Measurements from ENCODE around the gene PCSK6. TPM values are rescaled to one million over a fixed set of nuclear protein-coding genes. Genes with fewer than 3 reads are reported as not detected.

PCSK6 gene
- total RNA-seq, 2 experiments from 2014 or later, result 0.28 TPM; not detected in 1

- Mint-ChIP-seq H3K27ac (no peak overlapping the region), H3K36me3 (ENCODE audit: low read depth) (no peaks in the 10 kb centered on the region), H3K4me1 (ENCODE audit: low read depth) (no peaks in the 10 kb centered on the region), H3K4me3 (no peak overlapping the region), H3K27me3 (peaks cover 72% of the 10 kb centered on the region), H3K9me3 (no peaks in the 10 kb centered on the region)
- intact Hi-C loops (cut with DNase I, micrococcal nuclease), result no loop called here
- no peak for ATAC-seq (ENCODE audit: poor library complexity)
- Histone ChIP-seq H3K4me1 (ENCODE audit: insufficient read depth, low read length) (no peaks in the 10 kb centered on the region), H3K36me3 (ENCODE audit: insufficient read depth, low read length) (no peaks in the 10 kb centered on the region), H3K9me3 (ENCODE audit: control insufficient read depth in 1 of 2, insufficient read depth in 1 of 2, low read length in 2 of 2) (peaks cover 0 to 7% of the 10 kb centered on the region in 2 experiments), H3K27ac (ENCODE audit: low read depth in 1 of 2, low read length in 2 of 2) (no peak overlapping the region), H3K4me3 (ENCODE audit: low read length) (no peak overlapping the region), H3K27me3 (ENCODE audit: control insufficient read depth in 1 of 2, insufficient read depth in 2 of 2, low read length in 2 of 2) (peaks cover 33 to 37% of the 10 kb centered on the region in 2 experiments)
- no peak for DNase-seq
- TF ChIP-seq CTCF (IDR thresholded peaks at IDR 0.05), result no peak
- POLR2A ChIA-PET, result no interaction called here
- CTCF ChIA-PET, result no interaction called here
Observed at GRCh38 chr15:101492766-101493692, 3.5 kb upstream of the PCSK6 start.

- ChIA-PET CTCF (no interaction called here), POLR2A (no interaction called here)
- Histone ChIP-seq H3K4me1 (ENCODE audit: insufficient read depth, low read length) (no peaks in the 10 kb centered on the region), H3K4me3 (ENCODE audit: low read length) (no peak overlapping the region), H3K36me3 (ENCODE audit: insufficient read depth, low read length) (no peaks in the 10 kb centered on the region), H3K27ac (ENCODE audit: low read depth in 1 of 2, low read length in 2 of 2) (no peak overlapping the region), H3K27me3 (ENCODE audit: control insufficient read depth in 1 of 2, insufficient read depth in 2 of 2, low read length in 2 of 2) (peaks cover 37 to 39% of the 10 kb centered on the region in 2 experiments), H3K9me3 (ENCODE audit: control insufficient read depth in 1 of 2, insufficient read depth in 1 of 2, low read length in 2 of 2) (peaks cover 0 to 7% of the 10 kb centered on the region in 2 experiments)
- Mint-ChIP-seq H3K27ac (no peak overlapping the region), H3K27me3 (peaks cover 72% of the 10 kb centered on the region), H3K36me3 (ENCODE audit: low read depth) (no peaks in the 10 kb centered on the region), H3K9me3 (no peaks in the 10 kb centered on the region), H3K4me3 (no peak overlapping the region), H3K4me1 (ENCODE audit: low read depth) (no peaks in the 10 kb centered on the region)
- DNase-seq (no peak), ATAC-seq (ENCODE audit: poor library complexity) (no peak)
- TF ChIP-seq CTCF (IDR thresholded peaks at IDR 0.05), result no peak
- intact Hi-C loops (cut with DNase I, micrococcal nuclease), result no loop called here
Observed at GRCh38 chr15:101491734-101492640, 2.5 kb upstream of the PCSK6 start.

- Histone ChIP-seq H3K36me3 (ENCODE audit: insufficient read depth, low read length) (no peaks in the 10 kb centered on the region), H3K27me3 (ENCODE audit: control insufficient read depth in 1 of 2, insufficient read depth in 2 of 2, low read length in 2 of 2) (peaks cover 35 to 39% of the 10 kb centered on the region in 2 experiments), H3K27ac (ENCODE audit: low read depth in 1 of 2, low read length in 2 of 2) (no peak overlapping the region), H3K4me1 (ENCODE audit: insufficient read depth, low read length) (no peaks in the 10 kb centered on the region), H3K9me3 (ENCODE audit: control insufficient read depth in 1 of 2, insufficient read depth in 1 of 2, low read length in 2 of 2) (peaks cover 0 to 7% of the 10 kb centered on the region in 2 experiments), H3K4me3 (ENCODE audit: low read length) (no peak overlapping the region)
- no peaks in the 10 kb centered on the region for H3K36me3 Mint-ChIP-seq (ENCODE audit: low read depth)
- H3K27me3 Mint-ChIP-seq, result peaks cover 72% of the 10 kb centered on the region
- CTCF ChIA-PET, result no interaction called here
- DNase-seq (no peak), ATAC-seq (ENCODE audit: poor library complexity) (no peak)
- no peak overlapping the region for H3K27ac Mint-ChIP-seq
- H3K4me1 Mint-ChIP-seq (ENCODE audit: low read depth), result no peaks in the 10 kb centered on the region
- POLR2A ChIA-PET, result no interaction called here
- no peaks in the 10 kb centered on the region for H3K9me3 Mint-ChIP-seq
- no peak overlapping the region for H3K4me3 Mint-ChIP-seq
- intact Hi-C loops (cut with DNase I, micrococcal nuclease), result no loop called here
- no peak for TF ChIP-seq CTCF (IDR thresholded peaks at IDR 0.05)
Observed at GRCh38 chr15:101490922-101491733, 1.6 kb upstream of the PCSK6 start.

Measured in CD4-positive, alpha-beta T cell (primary cell).